ENCODE data around the gene SPESP1.

- TF ChIP-seq CTCF (IDR thresholded peaks at IDR 0.05) (no peak), POLR2A (IDR thresholded peaks at IDR 0.05) (no peak)
These were observed 55.1 kb downstream of the SPESP1 start for GRCh38 chr15:68985361-68985891.
